Left ventricle myocardium inferior (tissue), 1 donor: ENCODE results near the gene CHID1. TPM values are rescaled to one million over a fixed set of nuclear protein-coding genes. Genes with fewer than 3 reads are reported as not detected.

Experiments
- DNase-seq: peaks from one replicate; pipeline ENCODE4 v3.0.0-alpha.2; 2020
- H3K27ac ChIP-seq: fragments of 200-600 bp; replicated peaks from 2 replicates; pipeline ENCODE4 v1.8.0; 2021
- H3K27me3 ChIP-seq: fragments of 200-600 bp; 2 replicates; pipeline ENCODE4 v1.8.0; 2021; ENCODE audit warnings: low read depth
- H3K36me3 ChIP-seq: fragments of 200-600 bp; 2 replicates; pipeline ENCODE4 v1.8.0; 2021
- H3K4me1 ChIP-seq: fragments of 200-600 bp; 2 replicates; pipeline ENCODE4 v1.8.0; 2021
- H3K4me3 ChIP-seq: fragments of 200-600 bp; 2 replicates; pipeline ENCODE4 v1.8.0; 2021; ENCODE audit warnings: mild to moderate bottlenecking, moderate library complexity
- H3K9me3 ChIP-seq: fragments of 200-600 bp; replicated peaks from 2 replicates; pipeline ENCODE4 v1.8.0; 2021
- CTCF ChIP-seq: fragments of 200-600 bp; IDR thresholded peaks from 2 replicates; pipeline ENCODE4 v1.8.0; 2021; ENCODE audit warnings: antibody characterized with exemption, mild to moderate bottlenecking, borderline replicate concordance
- intact Hi-C: fragments of 100-400 bp; cut with micrococcal nuclease; formaldehyde crosslinking; loops from one replicate; pipeline ENCODE4 v1.11.0; 2022
- total RNA-seq: library from RNA; stranded (reverse); fragmentation: NEBNext Ultra II Directional; extraction: Animal tissue kit (Norgen Biotek cat#: 25700); gene quantifications from one replicate; pipeline ENCODE4 v1.2.1, GENCODE V29; 2021
- donor health status: DM: no; HTN: yes; CAD: no; lungs with severe emphysema.

Gene CHID1
- total RNA-seq, 1 donor from 2014 or later: 54.2 TPM

DNA sequence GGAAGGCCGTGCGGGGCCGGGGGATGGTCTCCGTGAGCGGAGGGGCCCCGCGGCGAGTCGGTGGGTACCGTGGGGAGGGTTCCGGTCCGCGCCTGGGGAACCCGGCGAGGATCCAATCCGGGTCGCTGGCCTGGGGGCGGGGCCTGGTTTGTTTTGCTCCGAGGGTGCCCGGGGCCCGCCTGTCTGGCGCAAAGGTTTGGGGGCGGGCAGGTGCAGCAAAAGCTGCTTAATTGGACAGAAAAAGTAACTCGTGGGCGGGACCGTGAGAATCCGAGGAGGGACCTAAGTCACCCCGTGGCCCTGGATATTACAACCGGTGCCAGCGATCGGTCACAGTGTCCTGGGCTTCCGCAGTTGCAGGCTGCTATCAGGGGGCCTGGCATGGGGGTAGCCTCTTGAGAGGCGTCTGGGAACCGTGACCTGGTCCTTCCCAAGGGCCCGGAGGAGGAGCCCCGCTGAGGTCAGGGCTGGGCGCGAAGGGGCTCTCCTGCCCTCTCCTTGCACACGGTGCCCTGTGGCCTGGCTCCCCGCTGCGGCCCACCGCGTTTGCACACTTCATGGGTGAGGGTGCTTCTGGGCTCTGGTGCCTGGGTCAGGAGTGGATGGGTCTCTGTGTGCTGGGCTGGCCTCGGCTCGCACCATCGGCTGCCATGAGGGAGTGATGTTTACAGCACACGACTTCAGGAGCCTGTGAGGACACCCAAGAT, 90.5 kb downstream of the CHID1 start:
- Histone ChIP-seq H3K27me3 (no peaks in the 10 kb centered on the region), H3K27ac (peak overlapping the region; percentile 99), H3K4me3 (peak overlapping the region; percentile 91), H3K4me1 (peaks cover 55% of the 10 kb centered on the region), H3K36me3 (peaks cover 34% of the 10 kb centered on the region), H3K9me3 (no peaks in the 10 kb centered on the region)
- peak; percentile 90 for DNase-seq
- intact Hi-C loops: no loop called here
- no peak for TF ChIP-seq CTCF

DNA sequence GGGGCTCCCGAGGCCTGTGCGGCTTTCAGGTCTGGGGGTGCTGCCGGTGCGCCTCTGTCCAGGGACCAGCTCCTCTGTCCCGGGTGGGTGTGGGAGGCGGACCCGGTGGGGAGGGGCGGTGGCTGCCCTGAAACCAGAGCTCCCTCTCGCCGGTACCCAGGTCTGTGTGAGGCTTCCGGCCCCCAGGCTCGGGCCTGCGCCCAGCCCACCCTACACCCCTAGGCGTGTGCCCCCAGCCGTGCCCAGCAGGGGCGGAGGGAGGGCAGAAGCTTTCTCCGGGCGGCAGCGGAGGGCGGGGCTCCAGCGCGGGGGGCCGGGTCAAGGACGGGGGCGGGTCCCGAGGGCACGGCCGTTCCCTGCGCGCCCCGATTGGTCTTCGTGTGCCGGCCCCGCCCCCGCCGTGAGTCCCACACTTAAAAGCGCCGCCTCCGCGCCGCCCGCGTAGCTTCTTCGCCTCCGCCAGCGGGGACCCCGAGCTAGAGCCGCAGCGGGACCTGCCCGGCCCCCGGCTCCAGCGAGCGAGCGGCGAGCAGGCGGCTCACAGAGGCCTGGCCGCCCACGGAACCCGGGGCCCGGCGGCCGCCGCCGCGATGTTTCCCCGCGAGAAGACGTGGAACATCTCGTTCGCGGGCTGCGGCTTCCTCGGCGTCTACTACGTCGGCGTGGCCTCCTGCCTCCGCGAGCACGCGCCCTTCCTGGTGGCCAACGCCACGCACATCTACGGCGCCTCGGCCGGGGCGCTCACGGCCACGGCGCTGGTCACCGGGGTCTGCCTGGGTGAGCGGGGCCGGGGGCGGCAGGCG, 91.3 kb downstream of the CHID1 start:
- TF ChIP-seq CTCF: peak; percentile 41
- Histone ChIP-seq H3K27me3 (no peaks in the 10 kb centered on the region), H3K4me3 (peak overlapping the region; percentile 91), H3K36me3 (peaks cover 29% of the 10 kb centered on the region), H3K9me3 (no peaks in the 10 kb centered on the region), H3K27ac (peak overlapping the region; percentile 99), H3K4me1 (peaks cover 53% of the 10 kb centered on the region)
- intact Hi-C loops: no loop called here
- peak; percentile 95 for DNase-seq

DNA sequence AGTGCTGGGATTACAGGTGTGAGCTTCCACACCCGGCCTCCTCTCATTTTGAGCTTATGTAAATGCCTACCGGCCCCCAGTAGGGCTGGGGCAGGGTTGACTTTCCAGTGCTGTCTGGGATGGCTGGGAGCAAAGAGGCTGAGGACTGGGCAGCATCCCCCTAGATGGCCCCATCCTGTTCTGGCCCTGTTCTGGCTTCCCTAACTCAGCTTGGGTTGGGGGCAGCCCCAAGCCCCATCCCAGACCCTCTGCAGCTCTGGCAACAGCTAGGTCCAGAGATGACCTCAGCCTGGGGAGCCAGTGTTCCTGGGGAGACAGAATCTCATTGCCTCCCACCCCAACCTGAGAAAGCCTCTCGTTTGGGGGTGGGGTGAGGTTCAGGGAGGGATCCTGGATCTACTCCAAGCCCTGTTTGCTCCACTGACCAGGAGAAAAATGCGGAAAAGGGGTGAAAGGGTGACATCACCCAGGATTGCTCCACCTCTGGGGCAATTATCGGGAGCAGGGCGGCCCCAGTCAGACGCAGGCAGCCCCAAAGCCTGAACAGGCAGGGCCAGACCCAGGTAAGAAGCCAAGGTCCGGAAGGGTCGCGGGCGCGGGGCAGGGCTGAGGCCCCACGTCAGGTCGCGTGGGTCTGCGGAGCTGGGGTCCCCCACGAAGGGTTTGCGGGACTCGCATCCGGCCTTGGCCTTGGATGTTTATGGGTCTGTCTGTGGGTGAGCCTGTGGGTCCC, 92.0 kb downstream of the CHID1 start, which contains the start of gene PNPLA2:
TSS of gene PNPLA2 (plus strand) at position 519 of the 733 bp plus-strand sequence. CDS start 805 bp downstream, outside the sequence.
- no peak for TF ChIP-seq CTCF

More for the DNA sequence above, 92.0 kb downstream of the CHID1 start, which contains the start of gene PNPLA2:
- no peaks in the 10 kb centered on the region for H3K27me3 ChIP-seq
- intact Hi-C loops: no loop called here
- peak within 1 kb of the TSS; percentile 99 for H3K27ac ChIP-seq
- no peaks in the 10 kb centered on the region for H3K9me3 ChIP-seq
- DNase-seq: no peak
- peak within 1 kb of the TSS; percentile 91 for H3K4me3 ChIP-seq
- H3K4me1 ChIP-seq: peaks cover 50% of the 10 kb centered on the region
- H3K36me3 ChIP-seq: peaks cover 23% of the 10 kb centered on the region

Other genes with a start within 250 kb of the CHID1 start
- 18.1 TPM for gene DEAF1, start 215.6 kb downstream of the CHID1 start, total RNA-seq
- 10.3 TPM for gene TMEM80, start 215.0 kb downstream of the CHID1 start, total RNA-seq
- gene EPS8L2, start 204.6 kb downstream of the CHID1 start, total RNA-seq: 2.2 TPM
- gene TALDO1, start 163.3 kb downstream of the CHID1 start, total RNA-seq: 101 TPM
- 26.2 TPM for gene GATD1, start 133.3 kb downstream of the CHID1 start, total RNA-seq
- not detected for gene CEND1, start 120.7 kb downstream of the CHID1 start, total RNA-seq
- 3.9 TPM for gene SLC25A22, start 112.5 kb downstream of the CHID1 start, total RNA-seq
- gene PIDD1, start 105.6 kb downstream of the CHID1 start, total RNA-seq: 7.1 TPM
- gene RPLP2, start 100.8 kb downstream of the CHID1 start, total RNA-seq: 871 TPM
- 300 TPM for gene PNPLA2, start 91.9 kb downstream of the CHID1 start, total RNA-seq
- gene CRACR2B, start 82.9 kb downstream of the CHID1 start, total RNA-seq: 23.2 TPM
- 408 TPM for gene CD151, start 77.9 kb downstream of the CHID1 start, total RNA-seq
- gene POLR2L, start 68.3 kb downstream of the CHID1 start, total RNA-seq: 226 TPM
- 33.0 TPM for gene TSPAN4, start 68.0 kb downstream of the CHID1 start, total RNA-seq
- 41.4 TPM for gene AP2A2, start 15.1 kb upstream of the CHID1 start, total RNA-seq
- not detected for gene MUC6, start 125.9 kb upstream of the CHID1 start, total RNA-seq
- 0.03 TPM for gene MUC2, start 164.1 kb upstream of the CHID1 start, total RNA-seq
- gene MUC5AC, start 247.1 kb upstream of the CHID1 start, total RNA-seq: not detected